ENCODE results near the gene NUMA1.

Gene NUMA1

GRCh38 chr11:71971680-71972079 lies 108.7 kb downstream of the NUMA1 start:
- H3K79me2 ChIP-seq (ENCODE audit: control insufficient read depth, insufficient read depth, low read length): no peaks in the 10 kb centered on the region
- H3K36me3 ChIP-seq (ENCODE audit: control insufficient read depth, insufficient read depth, low read length): no peaks in the 10 kb centered on the region
- H3K4me1 ChIP-seq (ENCODE audit: control insufficient read depth, low read depth, low read length): no peaks in the 10 kb centered on the region
- no peak overlapping the region for H3K4me2 ChIP-seq (ENCODE audit: low read length)
- no peak overlapping the region for H2BK5ac ChIP-seq (ENCODE audit: low read length)
- WGBS (ENCODE audit: extremely low coverage, insufficient coverage, low lambda C conversion rate): no CpG with 5 or more reads among the region's 2 CpGs
- H4K5ac ChIP-seq (ENCODE audit: low read length): no peak overlapping the region
- H3K9ac ChIP-seq (ENCODE audit: low read length): no peak overlapping the region
- no peak overlapping the region for H4K8ac ChIP-seq (ENCODE audit: low read depth, low read length)
- H2BK120ac ChIP-seq (ENCODE audit: low read depth, low read length): no peak overlapping the region
- H3K27ac ChIP-seq (ENCODE audit: low read depth, low read length): no peak overlapping the region
- H3K56ac ChIP-seq (ENCODE audit: low read length): no peak overlapping the region
- H2BK15ac ChIP-seq (replicated peaks; ENCODE audit: low read depth): no peak overlapping the region
- H3K4ac ChIP-seq (ENCODE audit: low read depth, low read length): no peak overlapping the region
- no peaks in the 10 kb centered on the region for H3K79me1 ChIP-seq (ENCODE audit: low read length)
- no peaks in the 10 kb centered on the region for H3K27me3 ChIP-seq (ENCODE audit: insufficient read depth, low read length, poor library complexity)
- H3K4me3 ChIP-seq (ENCODE audit: low read length): no peak overlapping the region
- no peak overlapping the region for H2AK5ac ChIP-seq (ENCODE audit: low read length)
- H3K18ac ChIP-seq (ENCODE audit: low read length): no peak overlapping the region
- no peak for DNase-seq
- no peak overlapping the region for H3K23ac ChIP-seq (ENCODE audit: low read length)

- no peak overlapping the region for H4K5ac ChIP-seq (ENCODE audit: low read length)
- no peak overlapping the region for H3K23ac ChIP-seq (ENCODE audit: low read length)
- no peak overlapping the region for H2BK5ac ChIP-seq (ENCODE audit: low read length)
- H3K27ac ChIP-seq (ENCODE audit: low read depth, low read length): no peak overlapping the region
- no peak overlapping the region for H3K18ac ChIP-seq (ENCODE audit: low read length)
- H3K79me2 ChIP-seq (ENCODE audit: control insufficient read depth, insufficient read depth, low read length): no peaks in the 10 kb centered on the region
- H3K27me3 ChIP-seq (ENCODE audit: insufficient read depth, low read length, poor library complexity): no peaks in the 10 kb centered on the region
- H3K9ac ChIP-seq (ENCODE audit: low read length): no peak overlapping the region
- H3K4me3 ChIP-seq (ENCODE audit: low read length): no peak overlapping the region
- no peak overlapping the region for H2BK120ac ChIP-seq (ENCODE audit: low read depth, low read length)
- H2AK5ac ChIP-seq (ENCODE audit: low read length): no peak overlapping the region
- H4K8ac ChIP-seq (ENCODE audit: low read depth, low read length): no peak overlapping the region
- DNase-seq: no peak
- no peak overlapping the region for H3K4ac ChIP-seq (ENCODE audit: low read depth, low read length)
- H3K56ac ChIP-seq (ENCODE audit: low read length): no peak overlapping the region
- H2BK15ac ChIP-seq (replicated peaks; ENCODE audit: low read depth): no peak overlapping the region
- H3K4me1 ChIP-seq (ENCODE audit: control insufficient read depth, low read depth, low read length): no peaks in the 10 kb centered on the region
- no peaks in the 10 kb centered on the region for H3K79me1 ChIP-seq (ENCODE audit: low read length)
- H3K4me2 ChIP-seq (ENCODE audit: low read length): no peak overlapping the region
- no CpG with 5 or more reads among the region's 4 CpGs for WGBS (ENCODE audit: extremely low coverage, insufficient coverage, low lambda C conversion rate)
- no peaks in the 10 kb centered on the region for H3K36me3 ChIP-seq (ENCODE audit: control insufficient read depth, insufficient read depth, low read length)
Observed at GRCh38 chr11:71964641-71965040, 115.7 kb downstream of the NUMA1 start.

GRCh38 chr11:71963468-71963867 lies 116.9 kb downstream of the NUMA1 start:
- WGBS (ENCODE audit: extremely low coverage, insufficient coverage, low lambda C conversion rate): no CpG with 5 or more reads among the region's 8 CpGs

GRCh38 chr11:71962428-71963038 lies 117.8 kb downstream of the NUMA1 start:
- no peak overlapping the region for H3K56ac ChIP-seq (ENCODE audit: low read length)
- no peak overlapping the region for H3K27ac ChIP-seq (ENCODE audit: low read depth, low read length)
- WGBS (ENCODE audit: extremely low coverage, insufficient coverage, low lambda C conversion rate): no CpG with 5 or more reads among the region's 2 CpGs

More at GRCh38 chr11:71963468-71963867, 116.9 kb downstream of the NUMA1 start:
- Histone ChIP-seq H3K4me3 (ENCODE audit: low read length) (no peak overlapping the region), H4K5ac (ENCODE audit: low read length) (no peak overlapping the region), H3K36me3 (ENCODE audit: control insufficient read depth, insufficient read depth, low read length) (no peaks in the 10 kb centered on the region), H3K4me1 (ENCODE audit: control insufficient read depth, low read depth, low read length) (no peaks in the 10 kb centered on the region), H3K79me1 (ENCODE audit: low read length) (no peaks in the 10 kb centered on the region), H2BK120ac (ENCODE audit: low read depth, low read length) (no peak overlapping the region), H3K9ac (ENCODE audit: low read length) (no peak overlapping the region), H3K27me3 (ENCODE audit: insufficient read depth, low read length, poor library complexity) (no peaks in the 10 kb centered on the region), H3K56ac (ENCODE audit: low read length) (no peak overlapping the region), H2BK5ac (ENCODE audit: low read length) (no peak overlapping the region), H2AK5ac (ENCODE audit: low read length) (no peak overlapping the region), H3K23ac (ENCODE audit: low read length) (no peak overlapping the region), H3K4me2 (ENCODE audit: low read length) (no peak overlapping the region), H3K27ac (ENCODE audit: low read depth, low read length) (no peak overlapping the region), H3K18ac (ENCODE audit: low read length) (no peak overlapping the region), H2BK15ac (replicated peaks; ENCODE audit: low read depth) (no peak overlapping the region), H3K79me2 (ENCODE audit: control insufficient read depth, insufficient read depth, low read length) (no peaks in the 10 kb centered on the region), H3K4ac (ENCODE audit: low read depth, low read length) (no peak overlapping the region), H4K8ac (ENCODE audit: low read depth, low read length) (no peak overlapping the region)
- no peak for DNase-seq

GRCh38 chr11:71955898-71956456 lies 124.4 kb downstream of the NUMA1 start:
- Histone ChIP-seq H3K27me3 (ENCODE audit: insufficient read depth, low read length, poor library complexity) (no peaks in the 10 kb centered on the region), H3K4me3 (ENCODE audit: low read length) (no peak overlapping the region), H3K36me3 (ENCODE audit: control insufficient read depth, insufficient read depth, low read length) (no peaks in the 10 kb centered on the region), H3K4ac (ENCODE audit: low read depth, low read length) (no peak overlapping the region), H3K18ac (ENCODE audit: low read length) (no peak overlapping the region), H3K4me2 (ENCODE audit: low read length) (no peak overlapping the region), H3K56ac (ENCODE audit: low read length) (no peak overlapping the region), H3K9ac (ENCODE audit: low read length) (no peak overlapping the region), H2BK120ac (ENCODE audit: low read depth, low read length) (no peak overlapping the region), H4K5ac (ENCODE audit: low read length) (no peak overlapping the region), H4K8ac (ENCODE audit: low read depth, low read length) (no peak overlapping the region), H3K79me2 (ENCODE audit: control insufficient read depth, insufficient read depth, low read length) (peaks cover 5% of the 10 kb centered on the region), H2BK15ac (replicated peaks; ENCODE audit: low read depth) (no peak overlapping the region), H3K4me1 (ENCODE audit: control insufficient read depth, low read depth, low read length) (no peaks in the 10 kb centered on the region), H2BK5ac (ENCODE audit: low read length) (no peak overlapping the region), H3K23ac (ENCODE audit: low read length) (no peak overlapping the region), H3K79me1 (ENCODE audit: low read length) (peaks cover 17% of the 10 kb centered on the region), H2AK5ac (ENCODE audit: low read length) (no peak overlapping the region), H3K27ac (ENCODE audit: low read depth, low read length) (no peak overlapping the region)
- no peak for DNase-seq
- no CpG with 5 or more reads among the region's 3 CpGs for WGBS (ENCODE audit: extremely low coverage, insufficient coverage, low lambda C conversion rate)

More at GRCh38 chr11:71962428-71963038, 117.8 kb downstream of the NUMA1 start:
- Histone ChIP-seq H3K79me1 (ENCODE audit: low read length) (no peaks in the 10 kb centered on the region), H2BK120ac (ENCODE audit: low read depth, low read length) (no peak overlapping the region), H3K4me1 (ENCODE audit: control insufficient read depth, low read depth, low read length) (no peaks in the 10 kb centered on the region), H3K27me3 (ENCODE audit: insufficient read depth, low read length, poor library complexity) (no peaks in the 10 kb centered on the region), H3K4ac (ENCODE audit: low read depth, low read length) (no peak overlapping the region), H4K8ac (ENCODE audit: low read depth, low read length) (no peak overlapping the region), H3K4me3 (ENCODE audit: low read length) (no peak overlapping the region), H2BK15ac (replicated peaks; ENCODE audit: low read depth) (no peak overlapping the region), H3K36me3 (ENCODE audit: control insufficient read depth, insufficient read depth, low read length) (no peaks in the 10 kb centered on the region), H3K79me2 (ENCODE audit: control insufficient read depth, insufficient read depth, low read length) (no peaks in the 10 kb centered on the region), H2BK5ac (ENCODE audit: low read length) (no peak overlapping the region), H3K23ac (ENCODE audit: low read length) (no peak overlapping the region), H3K4me2 (ENCODE audit: low read length) (no peak overlapping the region), H3K9ac (ENCODE audit: low read length) (no peak overlapping the region), H3K18ac (ENCODE audit: low read length) (no peak overlapping the region), H2AK5ac (ENCODE audit: low read length) (no peak overlapping the region), H4K5ac (ENCODE audit: low read length) (no peak overlapping the region)
- no peak for DNase-seq

Measured in mesendoderm (in vitro differentiated cells).